Measurements from ENCODE around the gene NOTUM. TPM values are rescaled to one million over a fixed set of nuclear protein-coding genes. Genes with fewer than 3 reads are reported as not detected.

The NOTUM gene
- polyA plus RNA-seq, 3 donors = not detected

DNA sequence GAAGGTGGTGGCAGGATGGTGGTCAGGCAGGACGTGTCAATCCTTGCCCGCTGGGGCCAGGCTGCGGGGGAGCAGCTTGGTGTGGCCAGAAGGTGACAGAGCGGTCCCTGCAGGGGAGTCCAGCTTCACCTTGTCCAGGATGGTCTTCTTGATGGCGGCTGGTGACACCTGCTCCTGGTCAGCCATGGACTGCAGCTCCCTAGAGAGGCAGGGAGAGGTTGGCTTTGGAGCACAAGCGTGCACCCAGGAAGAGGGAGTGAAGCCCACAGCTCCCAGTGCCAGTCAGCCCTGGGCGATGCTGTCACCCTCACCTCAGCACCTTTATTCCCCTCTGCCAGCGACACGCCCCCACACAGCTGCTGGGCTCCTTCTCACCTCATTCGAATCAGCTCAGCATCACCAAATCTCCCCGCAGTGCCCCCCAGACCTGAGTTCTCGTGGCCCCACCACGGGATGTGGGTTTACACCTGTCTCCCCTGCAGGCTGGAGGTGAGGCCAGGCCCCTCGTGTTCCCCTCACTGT, 27.7 kb downstream of the NOTUM start:
- no peak overlapping the region for H3K9ac ChIP-seq (ENCODE audit: insufficient read depth, low read length, poor library complexity, severe bottlenecking)
- no peak overlapping the region for H3K4me3 Mint-ChIP-seq
- no peak for DNase-seq
- peaks cover 18 to 25% of the 10 kb centered on the region in 2 donors for H3K4me1 ChIP-seq (ENCODE audit: control insufficient read depth in 1 of 2, insufficient read depth in 2 of 2, low read length in 2 of 2)
- H3K79me2 ChIP-seq (ENCODE audit: insufficient read depth, low read length) = no peaks in the 10 kb centered on the region
- peak overlapping the region in 2 of 7 donors; percentile 18 to 73 for H3K27ac Mint-ChIP-seq
- 94% methylated on average over 10 of the region's 14 CpGs for WGBS (ENCODE audit: insufficient coverage)
- H4K20me1 ChIP-seq (ENCODE audit: insufficient read depth, low read length) = peaks cover 4% of the 10 kb centered on the region
- no peak overlapping the region for H3K4me3 ChIP-seq (replicated peaks in 1 of 3; ENCODE audit: low read depth in 2 of 3, low read length in 3 of 3)
- H3K36me3 ChIP-seq (replicated peaks in 1 of 2; ENCODE audit: control insufficient read depth in 1 of 2, insufficient read depth in 2 of 2, low read length in 2 of 2) = no peaks in the 10 kb centered on the region
- H3K4me1 Mint-ChIP-seq = peaks cover 27% of the 10 kb centered on the region
- H3K27ac ChIP-seq (ENCODE audit: low read depth in 1 of 2, low read length in 2 of 2) = no peak overlapping the region
- H3K9me3 ChIP-seq (replicated peaks in 1 of 2; ENCODE audit: control insufficient read depth in 1 of 2, insufficient read depth in 1 of 2, low read length in 2 of 2) = no peaks in the 10 kb centered on the region
- peaks cover 0 to 5% (median 3%) of the 10 kb centered on the region in 7 donors for H3K9me3 Mint-ChIP-seq
- intact Hi-C loops (cut with micrococcal nuclease) = no loop called here
- no peak overlapping the region for H2AFZ ChIP-seq (ENCODE audit: insufficient read depth, low read depth, low read length, poor library complexity, severe bottlenecking)
- H3K27me3 ChIP-seq (ENCODE audit: control insufficient read depth in 2 of 2, insufficient read depth in 2 of 2, low read length in 2 of 2) = peaks cover 9 to 46% of the 10 kb centered on the region in 2 donors
- peaks cover 47 to 70% (median 47%) of the 10 kb centered on the region in 3 donors for H3K27me3 Mint-ChIP-seq (ENCODE audit: low read depth in 3 of 3)
- no peak overlapping the region for H3K4me2 ChIP-seq (replicated peaks; ENCODE audit: extremely low read depth, low read length, poor library complexity, severe bottlenecking)
- peaks cover 0 to 2% of the 10 kb centered on the region in 2 donors for H3K36me3 Mint-ChIP-seq
- TF ChIP-seq CTCF (IDR thresholded peaks at IDR 0.05) = no peak

DNA sequence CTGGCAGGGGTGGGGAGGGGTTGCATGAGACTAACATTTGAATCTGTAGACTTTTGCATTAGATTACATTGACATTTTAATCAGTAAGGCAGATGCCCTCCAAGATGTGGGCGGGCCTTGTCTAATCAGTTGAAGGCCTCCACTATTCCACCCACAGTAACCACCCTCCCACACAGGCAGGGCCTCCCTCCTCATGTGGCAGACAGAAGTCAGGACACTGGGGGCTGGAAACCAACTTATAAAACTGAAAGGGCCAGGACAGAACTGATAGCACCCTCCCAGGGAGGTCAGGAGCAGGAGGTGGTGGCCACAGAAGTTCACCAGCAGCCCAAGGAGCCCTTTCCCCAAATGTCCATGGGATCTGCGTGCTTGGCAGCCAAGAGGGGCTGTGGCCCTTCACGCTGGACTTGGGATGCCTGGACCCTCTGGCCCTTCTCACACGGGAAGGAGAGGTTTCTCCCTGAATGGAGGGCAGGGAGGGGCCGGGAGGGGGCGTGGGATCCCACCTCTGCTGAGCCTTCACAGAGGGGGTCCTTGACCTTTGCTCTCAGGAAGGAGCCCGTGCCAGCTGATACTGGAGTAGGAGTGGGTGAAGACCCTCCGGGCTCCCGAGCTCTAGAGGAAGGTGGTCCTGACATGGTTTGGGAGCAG, 28.5 kb downstream of the NOTUM start:
- H3K4me1 ChIP-seq (ENCODE audit: control insufficient read depth in 1 of 2, insufficient read depth in 2 of 2, low read length in 2 of 2) = peaks cover 18 to 27% of the 10 kb centered on the region in 2 donors
- DNase-seq = no peak
- peaks cover 9 to 44% of the 10 kb centered on the region in 2 donors for H3K27me3 ChIP-seq (ENCODE audit: control insufficient read depth in 2 of 2, insufficient read depth in 2 of 2, low read length in 2 of 2)
- H3K9me3 ChIP-seq (replicated peaks in 1 of 2; ENCODE audit: control insufficient read depth in 1 of 2, insufficient read depth in 1 of 2, low read length in 2 of 2) = no peaks in the 10 kb centered on the region
- H3K36me3 Mint-ChIP-seq = peaks cover 0 to 2% of the 10 kb centered on the region in 2 donors
- no peak overlapping the region for H3K4me3 ChIP-seq (replicated peaks in 1 of 3; ENCODE audit: low read depth in 2 of 3, low read length in 3 of 3)
- H3K36me3 ChIP-seq (replicated peaks in 1 of 2; ENCODE audit: control insufficient read depth in 1 of 2, insufficient read depth in 2 of 2, low read length in 2 of 2) = no peaks in the 10 kb centered on the region
- H2AFZ ChIP-seq (ENCODE audit: insufficient read depth, low read depth, low read length, poor library complexity, severe bottlenecking) = no peak overlapping the region
- intact Hi-C loops (cut with micrococcal nuclease) = no loop called here
- no peak overlapping the region for H3K9ac ChIP-seq (ENCODE audit: insufficient read depth, low read length, poor library complexity, severe bottlenecking)
- WGBS (ENCODE audit: insufficient coverage) = 100% methylated on average over 4 of the region's 9 CpGs
- H3K9me3 Mint-ChIP-seq = peaks cover 0 to 5% (median 3%) of the 10 kb centered on the region in 7 donors
- TF ChIP-seq CTCF (IDR thresholded peaks at IDR 0.05) = no peak
- peaks cover 41 to 65% (median 42%) of the 10 kb centered on the region in 3 donors for H3K27me3 Mint-ChIP-seq (ENCODE audit: low read depth in 3 of 3)
- H3K4me3 Mint-ChIP-seq = peak overlapping the region in 1 of 2 donors; percentile 11
- no peak overlapping the region for H3K4me2 ChIP-seq (replicated peaks; ENCODE audit: extremely low read depth, low read length, poor library complexity, severe bottlenecking)
- peaks cover 4% of the 10 kb centered on the region for H4K20me1 ChIP-seq (ENCODE audit: insufficient read depth, low read length)
- H3K79me2 ChIP-seq (ENCODE audit: insufficient read depth, low read length) = no peaks in the 10 kb centered on the region
- peaks cover 23% of the 10 kb centered on the region for H3K4me1 Mint-ChIP-seq
- H3K27ac ChIP-seq (ENCODE audit: low read depth in 1 of 2, low read length in 2 of 2) = no peak overlapping the region
- H3K27ac Mint-ChIP-seq = no peak overlapping the region

All from CD14-positive monocyte (primary cell).